HG02798 (cell line): ENCODE results near the gene CRYGN.

Experiments used
- ATAC-seq: cut with Tn5 transposase; IDR thresholded peaks from one replicate; pipeline ENCODE4 v1.9.1; 2021; ENCODE audit warnings: mild to moderate bottlenecking; ENCODE audit not compliant: unreplicated experiment, poor library complexity

The CRYGN gene

DNA sequence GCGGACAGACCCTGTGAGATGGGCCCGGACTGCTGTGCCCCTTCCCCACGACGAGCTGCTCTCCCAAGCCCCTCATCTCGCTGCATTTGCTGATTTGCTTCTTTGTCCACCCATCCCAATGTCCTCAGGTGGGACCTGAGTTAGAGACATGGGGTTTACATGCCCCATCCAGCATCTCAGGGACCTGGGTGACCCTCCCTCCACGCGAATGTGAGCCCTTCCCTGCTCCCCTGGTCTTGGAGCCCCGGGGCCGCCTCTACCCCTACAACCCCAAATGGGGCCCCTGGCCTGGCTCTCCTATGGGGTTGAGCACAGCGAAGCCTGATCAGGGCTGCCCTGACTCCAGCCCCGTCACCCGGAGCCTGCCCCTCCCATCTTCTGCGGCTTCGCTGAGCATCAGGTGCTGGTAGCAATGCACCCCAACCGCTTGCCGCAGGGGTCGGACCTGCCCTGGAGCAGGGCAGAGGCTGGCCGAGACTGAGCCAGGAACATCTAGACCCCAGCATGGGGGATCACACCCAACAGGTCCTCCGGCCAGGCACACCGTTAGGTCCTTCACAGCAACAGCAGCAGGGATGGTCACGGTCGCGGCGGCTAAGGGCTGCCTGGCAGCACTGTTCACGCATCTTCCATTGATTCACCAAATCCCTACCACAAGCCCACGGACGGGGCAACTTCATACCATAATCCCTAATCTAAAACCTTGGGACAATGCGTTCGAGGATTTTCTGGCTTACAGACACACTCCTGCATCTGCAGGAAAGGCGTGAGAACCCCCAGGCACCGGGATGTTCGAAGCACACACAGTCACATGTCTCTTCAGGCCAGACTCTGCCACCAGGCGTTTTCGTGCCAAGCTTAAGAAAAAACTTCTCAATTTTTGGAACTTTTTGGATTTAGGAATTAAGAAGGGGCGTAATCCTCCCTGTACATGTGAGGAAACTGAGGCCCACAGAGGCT lies 45.6 kb downstream of the CRYGN start:
- no peak for ATAC-seq

DNA sequence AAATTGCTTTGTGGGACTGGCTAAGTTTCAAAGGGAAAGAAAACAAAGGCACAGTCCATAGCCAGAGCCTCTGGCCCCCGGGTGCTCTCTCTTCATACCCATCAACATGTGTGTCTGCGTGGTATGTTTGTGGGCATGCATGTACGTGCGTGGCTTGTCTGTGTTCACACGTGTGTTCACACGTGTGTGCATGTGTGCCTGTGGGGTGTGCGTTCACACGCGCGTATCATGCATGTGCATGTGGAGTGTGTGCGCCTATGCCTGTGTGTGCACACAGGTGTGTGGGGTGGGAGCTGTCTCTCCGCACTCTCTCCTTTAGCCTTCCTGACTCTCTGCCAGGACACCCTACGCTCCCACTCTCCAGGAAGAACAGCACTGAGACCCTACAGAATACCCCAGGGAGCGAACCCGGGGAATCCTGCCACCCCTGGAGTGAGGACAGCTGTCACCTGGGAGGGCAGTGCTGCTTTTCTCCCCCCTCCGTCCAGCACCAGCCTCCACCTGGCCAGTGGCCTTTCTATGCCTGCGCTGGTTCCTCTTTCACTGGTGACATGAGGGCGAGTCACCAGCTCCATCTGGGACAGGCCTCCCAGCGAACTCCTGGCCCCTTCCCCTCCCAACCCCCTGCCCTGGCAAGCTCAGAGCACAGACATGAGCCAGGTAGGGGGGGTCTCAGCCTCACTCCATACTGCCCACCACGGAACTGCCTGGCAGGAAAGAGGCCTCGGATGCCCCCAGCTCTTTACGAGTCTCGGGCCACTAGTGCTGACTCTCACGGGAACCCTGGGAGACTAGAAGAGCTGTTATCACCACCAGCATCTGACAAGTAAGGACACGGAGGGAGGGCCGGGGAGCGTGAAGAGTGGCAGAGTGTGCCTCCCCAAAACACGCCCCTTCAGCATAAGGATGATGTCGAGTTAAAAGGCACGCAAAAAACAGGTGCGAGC lies 46.6 kb downstream of the CRYGN start:
- no peak for ATAC-seq

DNA sequence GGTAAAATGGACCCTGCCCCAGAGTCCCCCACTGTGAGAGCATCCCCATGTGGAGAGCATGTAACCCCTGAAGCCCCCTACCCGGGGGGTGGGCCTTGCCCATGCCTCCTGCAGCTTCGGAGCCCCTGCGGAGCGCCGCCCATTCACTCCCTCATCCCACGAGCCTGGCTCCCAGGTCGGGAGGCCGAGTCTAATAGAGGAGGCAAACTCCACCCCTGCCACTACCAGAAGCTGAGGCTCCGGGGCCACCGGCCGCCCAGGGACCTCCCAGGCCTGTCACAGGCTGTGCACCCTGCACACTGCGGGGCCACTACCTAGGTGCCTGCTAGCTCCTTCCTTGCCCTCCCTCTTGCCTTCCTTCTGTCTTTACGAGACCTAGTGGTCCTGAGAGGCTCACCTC lies 47.5 kb downstream of the CRYGN start:
- no peak for ATAC-seq

DNA sequence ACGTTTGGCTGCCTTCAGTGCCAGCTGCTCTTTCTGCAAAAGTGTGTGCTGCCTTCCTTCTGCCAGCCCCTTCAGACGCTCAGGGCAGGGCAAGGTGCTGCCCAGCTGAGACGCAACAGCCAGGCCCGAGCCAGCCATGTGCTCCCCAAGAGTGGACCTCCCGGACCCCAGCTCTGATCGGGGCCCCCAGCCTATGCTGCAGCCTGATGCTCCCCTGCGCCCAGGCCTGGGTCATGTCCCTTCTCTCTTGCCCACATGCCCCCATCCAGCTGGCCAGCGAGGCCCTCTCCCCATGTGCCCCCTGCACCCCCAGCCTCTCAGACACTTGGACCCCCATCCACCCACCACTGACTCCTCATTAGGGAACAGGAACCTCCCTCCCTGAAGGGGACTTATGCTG lies 47.9 kb downstream of the CRYGN start:
- no peak for ATAC-seq

DNA sequence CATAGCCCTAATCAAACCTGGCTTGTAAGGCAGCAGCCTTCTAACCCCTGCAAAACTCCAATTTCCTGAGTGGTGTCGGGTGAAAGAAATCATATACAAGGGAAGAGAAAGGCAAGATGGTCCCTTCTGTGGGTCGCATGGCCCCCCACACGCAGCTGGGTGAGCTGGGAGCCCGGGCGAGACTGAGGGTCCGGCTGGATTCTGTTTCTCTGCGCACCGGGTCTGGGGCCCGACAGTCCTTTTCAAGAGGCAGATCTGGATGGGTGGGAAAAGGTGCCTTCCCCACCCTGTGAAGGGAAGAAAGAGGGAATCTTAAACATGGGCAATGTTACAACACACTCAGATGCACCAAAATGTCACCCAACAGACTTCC lies 48.6 kb downstream of the CRYGN start:
- ATAC-seq = no peak

DNA sequence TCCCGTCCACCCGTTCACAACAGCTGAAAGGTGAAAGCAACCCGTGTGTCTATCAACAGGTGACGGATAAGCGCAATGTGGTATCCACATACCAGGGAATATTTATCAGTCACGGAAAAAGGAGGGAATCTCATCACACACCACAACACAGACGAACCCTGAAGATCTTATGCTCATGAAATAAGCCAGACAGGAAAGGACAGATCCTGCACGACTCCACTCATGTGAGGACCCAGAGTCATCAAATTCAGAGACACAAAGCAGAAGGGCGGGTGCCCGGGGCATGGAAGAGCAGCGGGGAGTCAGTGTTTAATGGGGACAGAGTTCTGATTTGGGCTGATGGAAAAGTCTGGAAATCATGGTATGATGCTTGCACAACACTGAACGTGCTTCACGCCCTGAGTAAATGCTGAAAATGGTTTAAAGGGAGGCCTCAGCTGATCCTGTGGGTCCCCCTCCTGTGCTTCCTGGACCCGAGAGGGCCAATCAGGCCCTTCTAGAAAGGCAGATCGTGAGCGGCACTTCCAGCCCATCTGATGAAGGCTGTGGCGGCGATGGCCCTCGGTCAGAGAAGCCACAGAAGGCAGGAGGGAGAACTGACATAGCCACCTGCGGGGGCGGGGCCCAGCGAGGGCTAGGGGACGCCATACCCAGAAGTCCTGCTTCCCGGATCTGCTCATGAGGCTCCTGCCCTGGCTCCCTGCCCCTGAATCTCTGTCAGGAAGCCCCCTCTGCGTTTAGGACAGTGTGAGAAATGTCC lies 49.2 kb downstream of the CRYGN start:
- ATAC-seq = no peak

DNA sequence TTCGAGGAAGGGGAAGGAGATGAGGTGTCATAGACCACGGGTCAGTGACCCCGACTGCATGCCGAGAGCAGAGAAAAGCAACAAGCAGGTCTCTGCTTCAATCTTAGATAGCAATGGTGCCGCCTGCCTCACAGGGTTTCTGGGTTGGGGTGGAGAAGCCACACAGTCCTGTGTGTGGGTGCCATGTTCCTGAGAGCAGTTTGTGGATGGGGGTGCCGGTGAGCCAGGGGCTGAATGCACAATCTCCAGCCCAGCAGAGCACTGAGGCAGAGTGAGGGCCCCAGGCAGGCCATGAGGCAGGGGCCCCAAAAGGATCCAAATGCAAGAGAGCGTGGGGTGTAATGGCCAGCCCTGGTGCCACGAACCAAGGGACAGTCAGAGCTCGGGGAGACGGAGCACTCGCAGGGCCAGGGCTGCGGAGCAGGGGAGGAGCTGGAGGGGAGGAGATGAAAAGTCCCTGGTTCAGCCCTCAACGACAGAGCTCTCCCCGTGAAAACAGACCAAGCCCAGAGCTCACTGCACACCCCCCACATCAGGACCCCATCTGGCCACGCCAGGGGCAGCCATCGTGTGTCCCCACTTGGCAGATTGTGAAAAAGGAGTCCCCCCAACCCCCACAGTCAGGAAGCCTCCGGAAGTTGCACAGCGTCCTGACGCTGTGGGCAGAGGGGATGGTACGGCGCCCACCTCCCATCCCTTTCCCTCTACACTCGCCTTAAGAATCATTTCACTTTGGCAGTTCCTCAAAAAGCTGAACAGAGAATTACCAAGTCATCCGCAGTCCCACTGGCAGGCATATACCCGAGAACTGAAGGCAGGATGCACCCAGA lies 50.0 kb downstream of the CRYGN start:
- ATAC-seq = no peak

DNA sequence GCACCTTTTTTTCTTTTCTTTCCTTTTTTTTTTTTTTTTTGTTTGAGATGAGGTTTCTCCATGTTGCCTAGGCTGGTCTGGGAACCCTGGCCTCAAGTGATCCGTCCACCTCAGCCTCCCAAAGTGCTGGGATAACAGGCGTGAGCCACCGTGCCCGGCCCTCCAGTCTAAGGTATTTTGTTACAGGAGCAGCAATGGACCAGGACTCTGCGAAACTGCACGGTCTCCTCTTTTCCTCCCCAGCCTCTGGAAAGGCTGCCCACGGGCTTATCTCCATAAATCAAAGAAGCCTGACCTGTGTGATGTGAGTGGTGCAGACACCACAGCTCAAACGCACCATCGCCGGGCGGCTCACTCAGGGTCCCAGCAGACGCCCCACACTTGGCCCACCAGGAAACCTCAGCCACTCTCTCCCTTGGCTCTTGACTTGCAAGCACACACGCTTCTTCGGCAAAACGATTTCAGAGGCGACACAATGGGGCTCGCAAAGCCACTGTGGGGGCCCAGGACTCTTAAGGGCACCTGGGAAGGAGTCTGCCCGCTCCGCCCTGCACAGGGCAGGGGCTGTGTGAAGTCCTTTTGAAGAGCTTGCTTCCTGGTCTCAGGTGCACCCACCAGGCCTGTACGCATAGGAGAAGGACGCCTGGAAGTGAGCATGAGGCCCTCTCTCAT lies 50.7 kb downstream of the CRYGN start:
- ATAC-seq = no peak

DNA sequence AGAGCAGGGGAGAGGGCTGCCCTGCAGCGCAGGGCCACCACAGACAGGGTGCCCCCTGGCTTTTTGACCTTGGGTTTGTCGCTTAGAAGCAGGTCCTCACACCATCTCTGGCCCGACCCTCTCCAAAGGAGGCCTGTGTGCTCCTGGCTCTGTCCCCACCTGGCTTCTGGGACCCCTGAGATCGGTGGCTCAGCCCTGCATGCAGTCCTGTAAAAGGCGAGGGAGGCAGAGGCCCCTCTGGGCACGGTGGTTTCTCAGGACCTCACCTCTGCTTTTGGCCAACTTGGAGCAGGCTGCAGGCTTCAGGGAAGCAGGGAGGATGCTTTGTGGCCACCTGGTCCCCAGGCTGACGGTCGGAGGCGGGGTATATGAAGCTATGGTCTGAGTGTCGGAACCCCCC lies 51.5 kb downstream of the CRYGN start:
- ATAC-seq = no peak

DNA sequence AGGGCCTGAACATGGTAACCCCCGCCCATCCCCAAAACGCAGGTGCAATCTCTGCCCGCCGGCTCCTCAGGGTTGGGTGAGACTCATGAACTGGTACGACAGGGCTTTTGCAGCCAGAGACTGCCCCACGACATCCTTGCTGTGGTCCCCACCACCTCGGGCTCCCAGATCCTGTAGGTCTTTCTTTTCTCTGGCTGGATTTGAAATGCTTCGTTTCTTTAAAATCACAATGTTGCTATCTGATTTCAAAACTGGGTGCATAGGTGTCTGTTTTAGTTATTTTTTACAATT lies 52.0 kb downstream of the CRYGN start:
- no peak for ATAC-seq

DNA sequence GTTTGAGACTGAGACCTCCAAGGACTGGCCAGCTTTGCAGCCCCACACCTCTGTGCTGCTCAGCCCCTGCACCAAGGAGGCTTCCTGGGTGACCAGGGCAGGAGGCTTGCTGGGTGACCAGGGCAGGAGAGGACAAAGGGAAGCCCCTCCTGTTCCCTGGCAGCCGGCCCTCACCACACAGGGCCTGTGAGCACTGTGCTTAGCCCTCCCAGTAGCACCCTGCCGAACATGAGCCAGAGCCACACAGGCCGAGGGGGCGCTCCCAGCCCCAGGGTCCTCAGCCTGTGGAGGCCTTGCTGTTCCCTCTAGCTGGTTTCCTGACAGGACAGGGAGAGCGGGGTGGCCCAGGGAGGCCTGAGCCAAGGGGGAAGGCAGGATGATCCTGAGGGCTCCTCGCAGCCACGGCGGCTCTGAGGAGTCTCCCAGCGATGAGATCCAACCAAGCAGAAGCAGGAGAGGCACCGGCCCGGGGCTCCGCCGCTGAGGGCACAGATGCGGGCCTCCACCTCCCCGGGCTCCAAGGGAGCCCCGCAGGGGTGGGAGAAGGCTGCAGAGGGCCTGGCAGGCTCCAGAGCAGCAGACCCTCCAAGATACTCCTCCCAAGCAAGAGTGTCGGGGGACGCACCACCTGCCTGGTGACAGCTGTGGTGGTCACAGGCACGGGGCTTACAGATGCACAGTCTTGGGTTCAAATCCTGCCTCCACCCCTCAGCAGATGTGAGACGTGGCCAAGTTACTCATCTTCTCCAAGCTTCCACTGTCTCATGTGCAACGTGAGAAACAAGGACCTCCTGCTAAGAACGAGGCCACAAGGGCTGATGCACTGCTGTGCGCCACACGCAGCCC lies 52.6 kb downstream of the CRYGN start:
- no peak for ATAC-seq

DNA sequence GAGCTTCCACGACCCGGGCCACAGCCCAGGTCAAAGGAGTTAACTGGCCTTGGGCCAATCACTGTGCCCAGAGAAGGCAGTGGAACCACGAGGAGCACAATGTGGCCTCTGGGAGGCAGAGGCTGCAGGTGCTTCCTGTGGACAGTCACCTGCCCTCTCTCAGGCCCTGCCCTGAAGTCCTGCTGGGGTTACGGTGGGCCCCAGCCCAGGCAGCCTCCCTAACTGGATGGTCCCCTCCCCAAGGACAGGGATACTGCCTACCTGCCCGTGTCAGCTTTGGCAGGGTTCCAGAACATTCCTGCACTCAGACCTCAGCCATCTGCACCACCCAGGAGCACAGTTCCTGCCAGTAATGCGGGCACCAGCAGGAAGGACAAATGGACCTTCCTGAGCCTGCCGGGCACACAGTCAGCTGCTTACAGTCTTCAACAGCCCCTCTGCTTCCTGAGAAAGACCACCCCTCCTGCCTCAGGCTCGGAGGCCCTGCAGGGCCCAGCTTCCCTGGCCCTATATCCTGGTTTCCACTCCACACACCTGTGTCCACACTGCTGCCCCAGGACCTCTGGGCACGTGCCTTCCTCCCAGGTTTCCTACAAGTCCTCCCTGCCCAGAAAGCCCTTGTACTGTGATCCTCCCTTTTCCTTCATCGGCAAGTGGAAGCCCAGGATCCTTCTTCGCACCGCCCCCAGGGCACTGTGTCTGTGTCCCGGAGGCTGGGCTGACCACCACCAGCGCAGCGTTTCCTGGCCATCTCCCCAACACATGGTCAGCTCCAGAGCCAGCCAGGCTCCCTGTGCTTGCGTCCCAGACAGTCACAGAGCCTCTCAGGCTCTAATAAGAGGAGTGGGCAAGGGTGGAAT lies 53.4 kb downstream of the CRYGN start:
- ATAC-seq = no peak

DNA sequence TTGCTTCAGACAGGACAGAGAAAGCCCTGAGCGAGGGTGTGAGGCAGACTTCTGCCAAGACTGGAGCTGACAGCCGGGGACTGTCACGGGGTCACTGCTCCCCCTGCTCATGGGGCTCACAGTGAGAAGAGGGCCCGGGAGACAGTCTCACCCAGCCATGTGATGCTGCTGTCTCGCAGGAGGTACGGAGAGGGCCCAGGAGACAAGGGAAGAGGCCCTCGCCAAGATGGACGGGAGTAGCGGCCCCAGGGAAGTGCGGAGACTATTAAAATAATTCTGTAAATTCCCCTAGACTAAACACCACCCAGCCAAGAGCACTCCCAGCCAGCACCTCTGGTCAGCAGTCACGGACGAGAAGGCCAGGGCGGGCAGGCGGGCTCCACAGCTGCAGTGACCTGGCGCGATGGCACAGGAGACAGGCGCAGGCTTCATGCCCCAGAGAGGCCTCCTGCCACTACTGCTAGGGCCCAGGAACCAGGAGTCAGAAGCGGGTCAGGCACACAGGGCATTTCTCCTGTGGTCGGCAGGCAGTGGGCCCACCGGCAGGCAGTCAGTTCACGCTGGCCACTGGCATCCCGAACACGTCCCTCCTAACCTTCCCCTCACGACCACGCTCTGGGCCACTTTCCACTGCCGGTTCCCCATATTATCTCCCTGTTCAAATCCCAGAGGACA lies 54.2 kb downstream of the CRYGN start:
- ATAC-seq = no peak

DNA sequence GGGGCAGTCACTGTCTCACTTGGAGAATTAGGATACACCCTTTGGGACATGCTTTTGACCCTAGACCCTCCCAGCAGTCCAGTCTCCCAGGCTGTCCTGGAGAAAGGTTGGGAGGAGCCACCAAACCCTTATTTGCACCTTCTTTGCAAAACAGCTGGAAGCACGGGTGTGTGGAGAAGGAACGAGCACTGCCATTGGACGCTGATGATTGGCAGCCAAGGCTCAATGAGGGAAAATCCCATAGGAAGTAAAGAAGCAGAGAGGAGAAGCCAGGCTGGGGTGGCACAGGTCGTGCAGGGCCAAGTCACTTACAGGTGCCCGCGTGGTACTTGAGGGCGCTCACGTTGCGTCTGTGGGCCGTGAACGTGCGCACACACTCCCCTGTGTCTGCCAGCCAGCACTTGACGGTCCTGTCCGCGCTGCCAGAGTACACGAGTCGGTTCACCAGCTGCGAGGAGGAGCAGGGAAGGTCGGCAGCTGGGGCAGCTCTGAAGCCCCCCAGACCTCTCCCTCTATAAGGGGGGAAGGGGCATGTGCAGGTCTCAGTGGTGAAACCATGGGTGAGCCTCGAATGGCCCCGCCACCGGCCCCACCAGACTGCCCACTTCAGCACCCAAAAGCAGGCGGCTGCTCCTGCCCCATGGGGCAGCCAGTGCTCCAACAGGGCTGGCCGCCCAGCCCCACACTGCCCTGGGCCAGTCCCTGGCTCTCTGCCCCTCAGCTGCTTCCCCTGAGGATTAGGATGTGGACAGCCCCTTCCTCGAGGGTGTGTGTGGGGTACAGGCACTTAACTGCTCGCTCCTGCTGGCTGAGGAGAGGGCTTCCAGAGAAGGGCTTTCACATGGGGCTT lies 54.9 kb downstream of the CRYGN start:
- no peak for ATAC-seq

DNA sequence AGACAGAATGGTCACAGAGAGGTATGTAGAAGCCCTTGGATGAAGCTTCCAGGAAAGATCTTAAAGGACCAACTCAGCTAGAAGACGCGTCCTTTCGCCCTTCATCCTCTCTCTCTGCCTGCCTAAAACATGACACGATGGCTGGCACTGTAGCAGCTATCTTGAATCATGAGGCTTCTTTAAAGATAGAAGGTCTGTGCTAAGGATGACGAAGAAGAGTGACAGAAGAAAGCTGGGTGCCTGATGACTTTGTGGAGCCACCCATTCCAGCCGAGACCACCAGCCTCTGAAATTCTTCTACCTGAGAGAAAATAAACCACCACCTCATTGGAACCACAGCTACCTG lies 55.6 kb downstream of the CRYGN start:
- ATAC-seq = no peak

DNA sequence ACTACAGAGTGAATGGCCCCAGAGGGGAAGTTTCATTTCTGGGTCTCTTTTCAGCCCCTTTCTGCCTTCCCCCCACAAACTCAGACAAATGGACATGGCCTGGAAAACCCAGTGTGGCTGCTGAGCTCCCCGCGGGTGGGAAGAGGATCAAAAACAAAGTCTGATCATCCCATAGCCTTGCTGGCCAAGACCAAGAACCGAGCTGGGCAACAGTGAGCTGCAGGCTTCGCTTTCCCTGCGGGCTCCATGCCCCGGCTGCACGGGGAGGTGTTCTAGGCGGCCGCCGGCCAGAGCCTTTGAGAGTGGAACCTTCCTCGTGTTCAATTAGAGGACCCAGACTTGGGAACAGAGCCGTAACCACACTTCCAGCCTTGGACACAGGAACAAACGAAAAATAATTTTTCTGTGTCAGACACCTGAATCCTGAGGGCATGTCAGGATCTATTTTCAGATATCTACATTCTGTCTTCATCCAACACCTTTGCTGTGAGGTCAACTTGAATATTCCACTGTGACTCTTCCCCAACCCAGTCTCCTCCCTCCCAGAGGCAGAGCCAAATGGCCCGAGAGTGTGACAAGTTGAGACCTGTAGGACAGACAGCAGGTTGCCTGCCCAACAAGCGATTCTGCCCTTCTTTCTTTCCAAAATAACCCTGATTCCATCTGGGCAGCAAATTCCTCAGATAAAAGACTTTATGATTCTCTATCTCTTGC lies 56.1 kb downstream of the CRYGN start:
- ATAC-seq = no peak
